Measurements from ENCODE around the gene SRGAP1.

SRGAP1 gene

DNA sequence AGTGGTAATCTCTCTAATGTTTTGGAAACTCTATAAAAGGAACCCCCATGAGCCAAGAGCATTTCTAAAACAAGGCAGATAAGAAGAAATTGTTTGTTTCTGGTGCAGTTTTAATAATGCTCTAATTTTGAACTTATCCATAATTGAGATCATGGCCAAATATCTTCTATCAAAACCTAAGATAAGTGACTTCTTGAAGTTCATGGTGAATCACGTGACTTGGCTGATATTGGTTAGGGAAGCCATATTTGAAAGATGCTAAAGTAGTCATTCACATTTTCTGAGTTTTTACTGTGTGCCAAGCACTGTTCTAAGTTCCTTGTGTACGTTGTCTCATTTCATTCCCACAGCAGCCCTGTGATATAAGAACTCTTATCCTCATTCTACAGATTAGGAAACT, 219.7 kb downstream of the SRGAP1 start:
- H3K27me3 ChIP-seq (replicated peaks; ENCODE audit: insufficient read depth, low read length): no peaks in the 10 kb centered on the region
- H3K9me2 ChIP-seq (replicated peaks; ENCODE audit: insufficient read depth, low read length): no peaks in the 10 kb centered on the region
- H3K27ac ChIP-seq (ENCODE audit: low read length): no peak overlapping the region
- H3F3A ChIP-seq (ENCODE audit: insufficient read depth, low read length): no peaks in the 10 kb centered on the region
- no peak overlapping the region for H3K4me3 ChIP-seq (ENCODE audit: low read length)
- H3K36me3 ChIP-seq (replicated peaks; ENCODE audit: insufficient read depth, low read length): no peaks in the 10 kb centered on the region
- no peak overlapping the region for H2AFZ ChIP-seq (ENCODE audit: low read length)
- no peaks in the 10 kb centered on the region for H4K20me1 ChIP-seq (ENCODE audit: insufficient read depth, low read length)
- no peak overlapping the region for H3K4me2 ChIP-seq (ENCODE audit: low read depth, low read length)
- H3K4me1 ChIP-seq (ENCODE audit: low read length): no peaks in the 10 kb centered on the region
- no peak overlapping the region for H3K9ac ChIP-seq (ENCODE audit: low read length)
- H3K9me3 ChIP-seq (replicated peaks; ENCODE audit: insufficient read depth, low read length): no peaks in the 10 kb centered on the region
- no peak for DNase-seq
- TF ChIP-seq, protein P1, sequence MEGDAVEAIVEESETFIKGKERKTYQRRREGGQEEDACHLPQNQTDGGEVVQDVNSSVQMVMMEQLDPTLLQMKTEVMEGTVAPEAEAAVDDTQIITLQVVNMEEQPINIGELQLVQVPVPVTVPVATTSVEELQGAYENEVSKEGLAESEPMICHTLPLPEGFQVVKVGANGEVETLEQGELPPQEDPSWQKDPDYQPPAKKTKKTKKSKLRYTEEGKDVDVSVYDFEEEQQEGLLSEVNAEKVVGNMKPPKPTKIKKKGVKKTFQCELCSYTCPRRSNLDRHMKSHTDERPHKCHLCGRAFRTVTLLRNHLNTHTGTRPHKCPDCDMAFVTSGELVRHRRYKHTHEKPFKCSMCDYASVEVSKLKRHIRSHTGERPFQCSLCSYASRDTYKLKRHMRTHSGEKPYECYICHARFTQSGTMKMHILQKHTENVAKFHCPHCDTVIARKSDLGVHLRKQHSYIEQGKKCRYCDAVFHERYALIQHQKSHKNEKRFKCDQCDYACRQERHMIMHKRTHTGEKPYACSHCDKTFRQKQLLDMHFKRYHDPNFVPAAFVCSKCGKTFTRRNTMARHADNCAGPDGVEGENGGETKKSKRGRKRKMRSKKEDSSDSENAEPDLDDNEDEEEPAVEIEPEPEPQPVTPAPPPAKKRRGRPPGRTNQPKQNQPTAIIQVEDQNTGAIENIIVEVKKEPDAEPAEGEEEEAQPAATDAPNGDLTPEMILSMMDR (IDR thresholded peaks at IDR 0.05; ENCODE audit: low read length): no peak
- TF ChIP-seq EZH2 (optimal IDR thresholded peaks at IDR 0.05; ENCODE audit: low read depth, low read length) (no peak), EZH2phosphoT487 (IDR thresholded peaks at IDR 0.05; ENCODE audit: low read length) (no peak)
- H3K79me2 ChIP-seq (ENCODE audit: low read length): no peaks in the 10 kb centered on the region

DNA sequence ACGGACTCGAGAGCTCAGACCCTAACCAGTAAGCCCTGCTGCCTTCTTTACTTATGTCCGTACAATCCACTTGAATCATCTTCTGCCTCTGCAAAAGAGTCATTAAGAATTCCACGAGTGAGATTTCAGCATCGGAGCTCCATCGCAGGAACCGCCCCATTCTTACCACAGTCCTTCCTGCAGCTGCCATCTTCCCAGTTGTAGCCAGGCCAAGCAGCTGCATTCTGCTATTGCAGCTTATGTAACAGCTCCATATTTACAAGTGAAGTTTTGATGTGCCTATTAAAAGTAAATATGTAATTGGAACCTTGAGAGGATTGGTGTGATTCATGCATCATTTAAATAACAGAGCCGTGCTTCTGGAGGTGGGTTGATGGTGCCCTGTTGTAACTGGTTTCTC, 220.2 kb downstream of the SRGAP1 start:
- no peaks in the 10 kb centered on the region for H3K4me1 ChIP-seq (ENCODE audit: low read length)
- no peak overlapping the region for H3K4me3 ChIP-seq (ENCODE audit: low read length)
- H3K4me2 ChIP-seq (ENCODE audit: low read depth, low read length): no peak overlapping the region
- no peak overlapping the region for H3K9ac ChIP-seq (ENCODE audit: low read length)
- TF ChIP-seq, protein P1 (IDR thresholded peaks at IDR 0.05; ENCODE audit: low read length): no peak
- no peak for TF ChIP-seq EZH2phosphoT487 (IDR thresholded peaks at IDR 0.05; ENCODE audit: low read length)
- no peak for TF ChIP-seq EZH2 (optimal IDR thresholded peaks at IDR 0.05; ENCODE audit: low read depth, low read length)
- no peaks in the 10 kb centered on the region for H3K36me3 ChIP-seq (replicated peaks; ENCODE audit: insufficient read depth, low read length)
- H3K27me3 ChIP-seq (replicated peaks; ENCODE audit: insufficient read depth, low read length): no peaks in the 10 kb centered on the region
- H3K27ac ChIP-seq (ENCODE audit: low read length): no peak overlapping the region
- H2AFZ ChIP-seq (ENCODE audit: low read length): no peak overlapping the region
- H3F3A ChIP-seq (ENCODE audit: insufficient read depth, low read length): no peaks in the 10 kb centered on the region
- no peaks in the 10 kb centered on the region for H3K9me3 ChIP-seq (replicated peaks; ENCODE audit: insufficient read depth, low read length)
- no peak for DNase-seq
- H3K79me2 ChIP-seq (ENCODE audit: low read length): no peaks in the 10 kb centered on the region
- H3K9me2 ChIP-seq (replicated peaks; ENCODE audit: insufficient read depth, low read length): no peaks in the 10 kb centered on the region
- H4K20me1 ChIP-seq (ENCODE audit: insufficient read depth, low read length): no peaks in the 10 kb centered on the region

DNA sequence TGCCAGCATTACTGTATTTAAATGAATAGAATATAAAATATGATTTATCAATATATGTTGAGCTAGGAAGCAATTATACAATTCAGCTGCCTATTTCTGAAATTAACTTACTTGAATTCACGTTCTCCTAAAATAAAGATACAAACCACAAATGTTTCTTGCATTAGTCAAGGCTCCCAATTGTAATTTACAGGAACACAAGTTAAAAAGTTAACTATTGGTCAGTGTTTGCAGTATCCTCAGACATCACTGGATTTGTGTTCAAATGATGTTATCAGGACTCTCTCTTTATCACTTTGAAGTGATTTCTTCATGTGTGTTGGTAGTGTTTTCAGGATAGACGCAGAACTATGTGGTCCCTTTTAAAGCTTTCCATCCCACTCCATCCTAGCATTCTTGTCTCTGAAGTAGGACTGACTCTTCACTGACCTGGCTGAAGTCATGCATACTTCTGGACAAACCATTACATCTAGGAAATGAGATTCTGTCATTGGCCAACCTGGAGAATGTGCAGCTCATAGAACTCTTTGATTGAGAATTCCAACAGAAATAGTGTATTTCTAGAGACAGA, 221.5 kb downstream of the SRGAP1 start:
- TF ChIP-seq EZH2 (optimal IDR thresholded peaks at IDR 0.05; ENCODE audit: low read depth, low read length) (no peak), EZH2phosphoT487 (IDR thresholded peaks at IDR 0.05; ENCODE audit: low read length) (no peak)
- TF ChIP-seq, protein P1 (IDR thresholded peaks at IDR 0.05; ENCODE audit: low read length): no peak
- Histone ChIP-seq H3K9me3 (replicated peaks; ENCODE audit: insufficient read depth, low read length) (no peaks in the 10 kb centered on the region), H3K9ac (ENCODE audit: low read length) (no peak overlapping the region), H3K36me3 (replicated peaks; ENCODE audit: insufficient read depth, low read length) (no peaks in the 10 kb centered on the region), H3K27me3 (replicated peaks; ENCODE audit: insufficient read depth, low read length) (no peaks in the 10 kb centered on the region), H4K20me1 (ENCODE audit: insufficient read depth, low read length) (no peaks in the 10 kb centered on the region), H3K4me3 (ENCODE audit: low read length) (no peak overlapping the region), H2AFZ (ENCODE audit: low read length) (no peak overlapping the region), H3K4me2 (ENCODE audit: low read depth, low read length) (no peak overlapping the region), H3F3A (ENCODE audit: insufficient read depth, low read length) (no peaks in the 10 kb centered on the region), H3K27ac (ENCODE audit: low read length) (no peak overlapping the region), H3K4me1 (ENCODE audit: low read length) (no peaks in the 10 kb centered on the region), H3K9me2 (replicated peaks; ENCODE audit: insufficient read depth, low read length) (no peaks in the 10 kb centered on the region), H3K79me2 (ENCODE audit: low read length) (no peaks in the 10 kb centered on the region)
- DNase-seq: no peak
